Mesothelial cell of epicardium (in vitro differentiated cells): Measurements from ENCODE around the gene WLS. TPM values are rescaled to one million over a fixed set of nuclear protein-coding genes. Genes with fewer than 3 reads are reported as not detected.

Experiments used
- DNase-seq, 2 experiments: peaks; one replicate each; pipeline ENCODE4 v3.0.0; 2021; ENCODE audit warnings: low spot score in 2 of 2; ENCODE audit not compliant: unreplicated experiment in 2 of 2
- H3K27ac Mint-ChIP-seq: 2 replicates; pipeline ENCODE4 v1.8.0; 2021; ENCODE audit warnings: mixed read lengths
- H3K27me3 Mint-ChIP-seq: 2 replicates; pipeline ENCODE4 v1.8.0; 2021; ENCODE audit warnings: low read depth, mixed read lengths
- H3K36me3 Mint-ChIP-seq: 2 replicates; pipeline ENCODE4 v1.8.0; 2021; ENCODE audit warnings: mixed read lengths
- H3K4me1 Mint-ChIP-seq: 2 replicates; pipeline ENCODE4 v1.8.0; 2021; ENCODE audit warnings: mixed read lengths
- H3K4me3 Mint-ChIP-seq: 2 replicates; pipeline ENCODE4 v1.8.0; 2021; ENCODE audit warnings: mild to moderate bottlenecking, moderate library complexity, mixed read lengths
- H3K9me3 Mint-ChIP-seq: 2 replicates; pipeline ENCODE4 v1.8.0; 2021; ENCODE audit warnings: mixed read lengths
- total RNA-seq: library from RNA; stranded (reverse); gene quantifications from 3 replicates; pipeline ENCODE4 v1.2.1, GENCODE V29; 2021
- TF ChIP-seq, protein P1 (sequence below): fragments of 200-600 bp; sonication (generic); IDR thresholded peaks from one replicate; pipeline ENCODE4 v1.5.0; 2021; ENCODE audit warnings: antibody characterized with exemption; ENCODE audit not compliant: unreplicated experiment

Gene WLS
- total RNA-seq, 1 donor from 2014 or later = 225 TPM

DNA sequence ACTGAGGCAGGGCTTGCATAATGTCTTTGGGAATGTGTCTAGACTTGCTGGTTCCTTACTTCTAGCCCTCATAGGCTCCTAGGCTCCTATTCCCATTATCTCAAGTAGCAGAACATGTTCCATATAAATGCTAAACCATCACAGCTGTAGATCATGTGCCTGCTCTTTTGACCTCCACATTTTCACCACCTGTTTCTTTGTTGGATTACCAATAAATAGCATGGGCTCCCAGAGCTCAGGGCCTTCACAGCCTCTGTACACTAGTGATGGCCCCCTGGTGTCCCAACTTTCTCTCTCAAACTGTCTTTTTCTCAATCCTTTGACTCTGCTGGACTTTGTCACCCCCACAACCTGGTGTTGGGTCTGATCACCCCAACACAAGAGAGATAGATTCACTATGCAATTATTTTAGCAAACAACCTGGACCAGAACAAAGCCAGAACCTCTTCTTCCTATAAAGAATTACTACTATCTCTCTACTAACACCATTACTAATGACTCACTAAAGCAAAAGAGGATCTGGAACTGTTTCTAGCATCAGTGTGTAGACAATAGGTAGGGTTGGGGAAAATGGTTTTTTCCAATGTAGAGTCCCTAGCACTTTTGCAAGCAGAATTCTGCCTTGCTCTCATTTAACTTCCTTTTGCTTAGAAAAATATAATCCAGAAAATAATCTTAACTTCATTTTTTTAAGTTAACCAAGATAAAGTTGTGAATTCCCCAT, 51.7 kb downstream of the WLS start:
- TF ChIP-seq, protein P1, sequence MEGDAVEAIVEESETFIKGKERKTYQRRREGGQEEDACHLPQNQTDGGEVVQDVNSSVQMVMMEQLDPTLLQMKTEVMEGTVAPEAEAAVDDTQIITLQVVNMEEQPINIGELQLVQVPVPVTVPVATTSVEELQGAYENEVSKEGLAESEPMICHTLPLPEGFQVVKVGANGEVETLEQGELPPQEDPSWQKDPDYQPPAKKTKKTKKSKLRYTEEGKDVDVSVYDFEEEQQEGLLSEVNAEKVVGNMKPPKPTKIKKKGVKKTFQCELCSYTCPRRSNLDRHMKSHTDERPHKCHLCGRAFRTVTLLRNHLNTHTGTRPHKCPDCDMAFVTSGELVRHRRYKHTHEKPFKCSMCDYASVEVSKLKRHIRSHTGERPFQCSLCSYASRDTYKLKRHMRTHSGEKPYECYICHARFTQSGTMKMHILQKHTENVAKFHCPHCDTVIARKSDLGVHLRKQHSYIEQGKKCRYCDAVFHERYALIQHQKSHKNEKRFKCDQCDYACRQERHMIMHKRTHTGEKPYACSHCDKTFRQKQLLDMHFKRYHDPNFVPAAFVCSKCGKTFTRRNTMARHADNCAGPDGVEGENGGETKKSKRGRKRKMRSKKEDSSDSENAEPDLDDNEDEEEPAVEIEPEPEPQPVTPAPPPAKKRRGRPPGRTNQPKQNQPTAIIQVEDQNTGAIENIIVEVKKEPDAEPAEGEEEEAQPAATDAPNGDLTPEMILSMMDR = no peak
- Mint-ChIP-seq H3K4me1 (peaks cover 28% of the 10 kb centered on the region), H3K9me3 (no peaks in the 10 kb centered on the region), H3K27ac (no peak overlapping the region), H3K27me3 (no peaks in the 10 kb centered on the region), H3K36me3 (peaks cover 34% of the 10 kb centered on the region), H3K4me3 (no peak overlapping the region)
- DNase-seq = no peak

- H3K27me3 Mint-ChIP-seq = no peaks in the 10 kb centered on the region
- peaks cover 36% of the 10 kb centered on the region for H3K4me1 Mint-ChIP-seq
- DNase-seq = no peak
- H3K27ac Mint-ChIP-seq = peak overlapping the region; percentile 19
- H3K36me3 Mint-ChIP-seq = peaks cover 23% of the 10 kb centered on the region
- no peak overlapping the region for H3K4me3 Mint-ChIP-seq
- no peaks in the 10 kb centered on the region for H3K9me3 Mint-ChIP-seq
- TF ChIP-seq, protein P1 = no peak
Measured at GRCh38 chr1:68178821-68179490, 53.4 kb downstream of the WLS start.

- H3K9me3 Mint-ChIP-seq = peaks cover 3% of the 10 kb centered on the region
- peak overlapping the region; percentile 83 for H3K27ac Mint-ChIP-seq
- H3K27me3 Mint-ChIP-seq = no peaks in the 10 kb centered on the region
- DNase-seq = no peak
- H3K36me3 Mint-ChIP-seq = peaks cover 23% of the 10 kb centered on the region
- peaks cover 47% of the 10 kb centered on the region for H3K4me1 Mint-ChIP-seq
- TF ChIP-seq, protein P1 = no peak
- H3K4me3 Mint-ChIP-seq = no peak overlapping the region
Measured at GRCh38 chr1:68175621-68176398, 56.5 kb downstream of the WLS start.

- Mint-ChIP-seq H3K36me3 (peaks cover 20% of the 10 kb centered on the region), H3K27ac (peak overlapping the region; percentile 95), H3K4me3 (no peak overlapping the region), H3K9me3 (peaks cover 6% of the 10 kb centered on the region), H3K27me3 (no peaks in the 10 kb centered on the region), H3K4me1 (peaks cover 48% of the 10 kb centered on the region)
- TF ChIP-seq, protein P1 = no peak
- DNase-seq = no peak
Measured at GRCh38 chr1:68174738-68175113, 57.6 kb downstream of the WLS start.

DNA sequence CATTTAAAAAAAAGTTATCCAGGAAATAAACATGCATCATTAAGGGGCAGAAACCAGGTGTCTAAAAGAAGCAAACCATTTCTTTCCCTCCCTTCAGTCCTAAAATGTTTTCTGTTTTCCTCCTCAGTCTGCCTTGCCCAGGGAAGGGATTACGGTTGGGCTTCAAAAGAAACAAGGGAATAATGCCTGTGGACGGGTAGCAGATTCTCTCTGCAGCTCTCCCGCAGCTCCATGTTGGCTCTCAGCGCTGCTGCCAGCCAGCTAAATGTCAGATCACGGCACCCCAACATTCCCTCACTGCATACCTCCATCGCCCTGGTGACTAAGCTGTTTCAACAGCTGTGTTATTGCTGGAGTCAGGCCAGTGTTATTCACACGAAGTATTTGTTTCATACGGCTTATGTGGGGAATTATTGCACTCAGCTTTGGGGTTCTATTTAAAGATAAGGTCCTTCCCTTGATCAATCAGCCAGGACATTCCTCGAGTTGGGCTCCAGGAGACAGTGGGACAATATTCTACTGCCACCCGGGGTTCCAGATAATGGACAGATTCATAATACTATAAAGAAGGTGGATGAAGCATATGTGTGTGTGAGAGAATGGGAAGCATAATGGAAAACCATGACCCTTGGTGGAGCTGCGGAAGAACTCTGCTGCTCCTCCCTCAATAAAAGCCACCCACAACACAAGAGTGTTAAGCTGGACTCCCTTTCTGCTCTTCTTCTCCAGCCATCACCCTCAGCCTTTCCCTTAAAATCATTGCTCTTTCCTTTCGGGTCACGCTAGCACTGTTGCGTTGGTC, 58.2 kb downstream of the WLS start:
- Mint-ChIP-seq H3K36me3 (peaks cover 16% of the 10 kb centered on the region), H3K27me3 (no peaks in the 10 kb centered on the region), H3K4me1 (peaks cover 53% of the 10 kb centered on the region), H3K27ac (peak overlapping the region; percentile 95), H3K4me3 (peak overlapping the region; percentile 27), H3K9me3 (peaks cover 6% of the 10 kb centered on the region)
- TF ChIP-seq, protein P1 = no peak
- peak; percentile 28 to 74 for DNase-seq
